Measurements from ENCODE around the gene TSPAN4. TPM values are rescaled to one million over a fixed set of nuclear protein-coding genes. Genes with fewer than 3 reads are reported as not detected.

Gene TSPAN4
- total and polyA plus RNA-seq, 2 of the 13 experiments (the other 11 are each of a cell fraction or from before 2014, with no cell fraction given), result 31.7 to 68.3 TPM

DNA sequence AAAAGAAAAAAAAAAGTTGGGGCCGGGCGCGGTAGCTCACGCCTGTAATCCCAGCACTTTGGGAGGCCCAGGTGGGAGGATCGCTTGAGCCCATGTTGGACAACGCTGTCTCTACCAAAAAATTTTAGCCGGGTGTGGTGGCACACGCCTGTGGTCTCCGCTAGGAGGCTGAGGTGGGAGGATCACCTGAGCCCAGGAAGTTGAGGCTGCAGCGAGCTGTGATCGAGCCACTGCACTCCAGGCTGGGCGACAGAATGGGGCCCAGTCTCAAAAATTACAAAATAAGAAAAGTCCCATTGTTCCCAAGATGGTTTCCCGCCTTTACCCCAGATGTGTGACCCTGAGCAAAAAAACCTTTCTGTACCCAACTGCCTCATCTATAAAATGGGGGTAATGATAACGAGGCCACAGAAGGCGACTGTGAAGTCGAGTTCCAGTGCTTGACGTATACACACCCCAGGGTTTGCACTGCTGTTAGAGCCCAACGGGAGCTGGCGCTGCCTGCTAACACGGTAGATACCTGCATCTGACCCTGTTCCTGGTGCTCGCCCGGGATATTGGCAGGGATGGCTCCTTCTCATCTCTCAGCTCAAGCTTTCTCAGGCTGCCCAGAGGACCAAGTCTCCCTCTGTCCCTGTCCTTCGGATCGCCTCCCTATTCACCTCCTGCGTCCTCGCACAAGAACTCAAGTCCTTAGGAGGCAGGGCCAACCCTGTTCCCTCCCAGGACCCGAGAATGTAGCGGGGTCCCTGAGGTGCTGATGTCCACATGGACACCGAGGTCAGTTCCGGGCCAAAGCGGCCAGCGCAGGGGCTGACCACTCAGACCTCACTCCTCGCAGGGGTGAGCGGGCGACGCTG is 34.0 kb upstream of the TSPAN4 start (continued):
- TF ChIP-seq E2F1 (CRISPR knock-in tag; IDR thresholded peaks at IDR 0.05) (no peak), ZNF546 (CRISPR knock-in tag; conservative IDR thresholded peaks at IDR 0.05) (no peak), CREM (IDR thresholded peaks at IDR 0.05) (no peak), CREM (CRISPR knock-in tag; IDR thresholded peaks at IDR 0.05) (no peak), ZNF878 (CRISPR knock-in tag; IDR thresholded peaks at IDR 0.05) (no peak), XRCC5 (optimal IDR thresholded peaks at IDR 0.05; ENCODE audit: low read length) (no peak), ELF3 (CRISPR knock-in tag; IDR thresholded peaks at IDR 0.05) (no peak), ZNF496 (CRISPR knock-in tag; IDR thresholded peaks at IDR 0.05; ENCODE audit: insufficient replicate concordance) (no peak), RELA (CRISPR knock-in tag; IDR thresholded peaks at IDR 0.05) (no peak), ZNF567 (CRISPR knock-in tag; IDR thresholded peaks at IDR 0.05; ENCODE audit: borderline replicate concordance) (no peak), ZNF264 (CRISPR knock-in tag; IDR thresholded peaks at IDR 0.05) (0 out of 2 replicates have a peak, but pooled peaks have one; percentile 13), ZNF746 (CRISPR knock-in tag; IDR thresholded peaks at IDR 0.05) (0 out of 2 replicates have a peak, but pooled peaks have one; percentile 19), MIXL1 (CRISPR knock-in tag; IDR thresholded peaks at IDR 0.05) (no peak), ZFP90 (CRISPR knock-in tag; IDR thresholded peaks at IDR 0.05; ENCODE audit: borderline replicate concordance) (0 out of 2 replicates have a peak, but pooled peaks have one; percentile 12), TERF1 (CRISPR knock-in tag; IDR thresholded peaks at IDR 0.05) (no peak), ZNF329 (CRISPR knock-in tag; IDR thresholded peaks at IDR 0.05; ENCODE audit: low read depth) (no peak), ZNF557 (CRISPR knock-in tag; IDR thresholded peaks at IDR 0.05) (no peak), POLR2AphosphoS5 (IDR thresholded peaks at IDR 0.05; ENCODE audit: low read depth, low read length) (peak; percentile 56; the same call in 1 of the 2 replicates)
- TF ChIP-seq, protein P1, sequence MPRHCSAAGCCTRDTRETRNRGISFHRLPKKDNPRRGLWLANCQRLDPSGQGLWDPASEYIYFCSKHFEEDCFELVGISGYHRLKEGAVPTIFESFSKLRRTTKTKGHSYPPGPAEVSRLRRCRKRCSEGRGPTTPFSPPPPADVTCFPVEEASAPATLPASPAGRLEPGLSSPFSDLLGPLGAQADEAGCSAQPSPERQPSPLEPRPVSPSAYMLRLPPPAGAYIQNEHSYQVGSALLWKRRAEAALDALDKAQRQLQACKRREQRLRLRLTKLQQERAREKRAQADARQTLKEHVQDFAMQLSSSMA (CRISPR knock-in tag; IDR thresholded peaks at IDR 0.05), result no peak
- TF ChIP-seq, protein P2, sequence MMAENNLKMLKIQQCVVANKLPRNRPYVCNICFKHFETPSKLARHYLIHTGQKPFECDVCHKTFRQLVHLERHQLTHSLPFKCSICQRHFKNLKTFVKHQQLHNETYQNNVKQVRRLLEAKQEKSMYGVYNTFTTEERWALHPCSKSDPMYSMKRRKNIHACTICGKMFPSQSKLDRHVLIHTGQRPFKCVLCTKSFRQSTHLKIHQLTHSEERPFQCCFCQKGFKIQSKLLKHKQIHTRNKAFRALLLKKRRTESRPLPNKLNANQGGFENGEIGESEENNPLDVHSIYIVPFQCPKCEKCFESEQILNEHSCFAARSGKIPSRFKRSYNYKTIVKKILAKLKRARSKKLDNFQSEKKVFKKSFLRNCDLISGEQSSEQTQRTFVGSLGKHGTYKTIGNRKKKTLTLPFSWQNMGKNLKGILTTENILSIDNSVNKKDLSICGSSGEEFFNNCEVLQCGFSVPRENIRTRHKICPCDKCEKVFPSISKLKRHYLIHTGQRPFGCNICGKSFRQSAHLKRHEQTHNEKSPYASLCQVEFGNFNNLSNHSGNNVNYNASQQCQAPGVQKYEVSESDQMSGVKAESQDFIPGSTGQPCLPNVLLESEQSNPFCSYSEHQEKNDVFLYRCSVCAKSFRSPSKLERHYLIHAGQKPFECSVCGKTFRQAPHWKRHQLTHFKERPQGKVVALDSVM (CRISPR knock-in tag; IDR thresholded peaks at IDR 0.05), result peak; percentile 98
- TF ChIP-seq, protein P3, sequence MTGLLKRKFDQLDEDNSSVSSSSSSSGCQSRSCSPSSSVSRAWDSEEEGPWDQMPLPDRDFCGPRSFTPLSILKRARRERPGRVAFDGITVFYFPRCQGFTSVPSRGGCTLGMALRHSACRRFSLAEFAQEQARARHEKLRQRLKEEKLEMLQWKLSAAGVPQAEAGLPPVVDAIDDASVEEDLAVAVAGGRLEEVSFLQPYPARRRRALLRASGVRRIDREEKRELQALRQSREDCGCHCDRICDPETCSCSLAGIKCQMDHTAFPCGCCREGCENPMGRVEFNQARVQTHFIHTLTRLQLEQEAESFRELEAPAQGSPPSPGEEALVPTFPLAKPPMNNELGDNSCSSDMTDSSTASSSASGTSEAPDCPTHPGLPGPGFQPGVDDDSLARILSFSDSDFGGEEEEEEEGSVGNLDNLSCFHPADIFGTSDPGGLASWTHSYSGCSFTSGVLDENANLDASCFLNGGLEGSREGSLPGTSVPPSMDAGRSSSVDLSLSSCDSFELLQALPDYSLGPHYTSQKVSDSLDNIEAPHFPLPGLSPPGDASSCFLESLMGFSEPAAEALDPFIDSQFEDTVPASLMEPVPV (CRISPR knock-in tag; IDR thresholded peaks at IDR 0.05), result no peak
